Breast epithelium (tissue), 3 donors: Measurements from ENCODE around the gene LSM3.

Experiments used
- POLR2A ChIP-seq: fragments of 450-650 bp; IDR thresholded peaks from one replicate; pipeline ENCODE4 v1.6.1; 2016; ENCODE audit warnings: antibody characterized with exemption, mild to moderate bottlenecking, moderate library complexity
- POLR2AphosphoS5 ChIP-seq, 3 donors: sonication (generic); formaldehyde crosslinking; IDR thresholded peaks; one replicate each; pipeline ENCODE4 v1.6.1; 2017; ENCODE audit warnings: antibody characterized with exemption in 3 of 3

- TF ChIP-seq POLR2A, result no peak
- TF ChIP-seq POLR2AphosphoS5 (IDR thresholded peaks at IDR 0.05), result peak; percentile 77 to 89 (median 89)
These were observed 35.1 kb upstream of the LSM3 start for GRCh38 chr3:14143271-14144225.
